Activated CD4-positive, CD25-positive, alpha-beta regulatory T cell treated with anti-CD3 and anti-CD28 coated beads, Interleukin-2, amount 50 U/mL, for 72 hours (primary cell): ENCODE results near the gene ALAS2.
"Not testable (repeated sequence)": the region's sequence is repeated elsewhere in the genome, so short reads cannot be mapped to it uniquely, and the experiment has no call there.

Experiments
- DNase-seq: peaks from one replicate; pipeline ENCODE4 v3.0.0; 2021

The ALAS2 gene

GRCh38 chrX:55030271-55031205, at the start of gene ALAS2:
Gene ALAS2, minus strand, starts transcription at chrX:55030977. Its CDS starts 4,977 bp downstream, at chrX:55026000.
- DNase-seq, result no peak

- DNase-seq, result no peak
Observed at GRCh38 chrX:55074851-55075467, 44.2 kb upstream of the ALAS2 start, which contains the start of gene PAGE2B. Gene PAGE2B, plus strand, starts transcription at chrX:55075030. Its CDS starts 1,012 bp downstream, at chrX:55076042.

- DNase-seq, result no peak
Observed at GRCh38 chrX:55072286-55072685, 41.5 kb upstream of the ALAS2 start.

- DNase-seq, result not testable (repeated sequence)
Observed at GRCh38 chrX:55067180-55067579, 36.4 kb upstream of the ALAS2 start.

- no peak for DNase-seq
Observed at GRCh38 chrX:55057675-55058249, 27.0 kb upstream of the ALAS2 start.

GRCh38 chrX:55056820-55057674, 26.3 kb upstream of the ALAS2 start:
- no peak for DNase-seq

GRCh38 chrX:55050599-55050998, 19.8 kb upstream of the ALAS2 start:
- DNase-seq, result not testable (repeated sequence)

GRCh38 chrX:55041514-55041913, 10.7 kb upstream of the ALAS2 start:
- no peak for DNase-seq

GRCh38 chrX:55039471-55039870, 8.7 kb upstream of the ALAS2 start:
- DNase-seq, result no peak

- no peak for DNase-seq
Observed at GRCh38 chrX:55033429-55033828, 2.7 kb upstream of the ALAS2 start.

GRCh38 chrX:55029291-55029690, 1.5 kb downstream of the ALAS2 start:
- no peak for DNase-seq

- DNase-seq, result no peak
Observed at GRCh38 chrX:55028611-55029010, 2.2 kb downstream of the ALAS2 start.

GRCh38 chrX:55028040-55028439, 2.7 kb downstream of the ALAS2 start:
- no peak for DNase-seq

GRCh38 chrX:55026840-55027239, 3.9 kb downstream of the ALAS2 start:
- DNase-seq, result no peak

GRCh38 chrX:55026143-55026542, 4.6 kb downstream of the ALAS2 start:
- DNase-seq, result no peak

- no peak for DNase-seq
Observed at GRCh38 chrX:55014897-55015299, 15.9 kb downstream of the ALAS2 start.

GRCh38 chrX:55011294-55011693, 19.5 kb downstream of the ALAS2 start:
- DNase-seq, result no peak

GRCh38 chrX:55008571-55009358, 22.0 kb downstream of the ALAS2 start:
- DNase-seq, result no peak

- DNase-seq, result no peak
Observed at GRCh38 chrX:55007656-55008055, 23.1 kb downstream of the ALAS2 start.

GRCh38 chrX:55006827-55007621, 23.8 kb downstream of the ALAS2 start:
- no peak for DNase-seq

GRCh38 chrX:55005256-55005655, 25.5 kb downstream of the ALAS2 start:
- DNase-seq, result no peak
